ENCODE results near the gene IPO4.
"Not testable (repeated sequence)": the region's sequence is repeated elsewhere in the genome, so short reads cannot be mapped to it uniquely, and the experiment has no call there.

IPO4 gene

DNA sequence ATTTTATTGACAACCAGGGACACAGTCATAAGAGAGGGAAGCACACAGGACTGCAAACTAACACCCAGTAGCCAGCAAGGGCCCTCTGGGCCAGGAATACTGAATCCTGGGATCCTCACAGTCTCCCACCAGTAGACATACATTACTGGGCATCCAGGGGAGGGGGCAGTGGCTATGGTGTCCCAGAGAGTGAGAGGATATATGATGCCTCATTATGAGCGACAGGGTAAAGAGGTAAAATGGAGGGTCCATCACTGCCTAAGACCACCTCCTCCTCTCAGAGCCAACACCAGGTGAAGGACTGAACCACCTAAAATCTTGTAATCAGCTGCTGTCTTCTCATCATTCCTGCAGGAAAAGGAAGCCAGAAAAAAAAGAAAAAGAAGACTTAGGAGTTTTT lies 28.3 kb upstream of the IPO4 start:
- not testable (repeated sequence) for DNase-seq (ENCODE audit: low read depth)

DNA sequence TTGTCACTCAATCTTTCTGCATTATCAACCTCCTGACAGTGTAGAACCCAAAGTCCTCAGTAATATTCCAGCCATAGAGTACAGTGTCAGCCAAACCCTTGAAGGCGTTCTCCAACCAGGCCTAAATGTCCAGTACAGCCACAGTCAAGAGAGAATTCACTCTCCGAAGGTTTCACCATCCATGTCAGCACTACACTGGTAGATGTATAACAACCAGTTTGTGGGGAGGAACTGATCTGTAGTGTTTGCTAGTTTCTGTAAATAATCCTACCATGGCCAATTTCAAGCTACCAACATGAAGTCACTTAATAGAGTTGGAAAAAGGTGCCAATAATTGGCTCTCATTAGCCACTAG lies 27.7 kb upstream of the IPO4 start:
- no peak for DNase-seq (ENCODE audit: low read depth)

GRCh38 chr14:24215495-24216344 lies 27.1 kb upstream of the IPO4 start, which contains the start of gene MDP1:
MDP1 (minus strand) TSS chr14:24216066; CDS start chr14:24215955, 111 bp downstream.
- DNase-seq (ENCODE audit: low read depth), result peak; percentile 76

DNA sequence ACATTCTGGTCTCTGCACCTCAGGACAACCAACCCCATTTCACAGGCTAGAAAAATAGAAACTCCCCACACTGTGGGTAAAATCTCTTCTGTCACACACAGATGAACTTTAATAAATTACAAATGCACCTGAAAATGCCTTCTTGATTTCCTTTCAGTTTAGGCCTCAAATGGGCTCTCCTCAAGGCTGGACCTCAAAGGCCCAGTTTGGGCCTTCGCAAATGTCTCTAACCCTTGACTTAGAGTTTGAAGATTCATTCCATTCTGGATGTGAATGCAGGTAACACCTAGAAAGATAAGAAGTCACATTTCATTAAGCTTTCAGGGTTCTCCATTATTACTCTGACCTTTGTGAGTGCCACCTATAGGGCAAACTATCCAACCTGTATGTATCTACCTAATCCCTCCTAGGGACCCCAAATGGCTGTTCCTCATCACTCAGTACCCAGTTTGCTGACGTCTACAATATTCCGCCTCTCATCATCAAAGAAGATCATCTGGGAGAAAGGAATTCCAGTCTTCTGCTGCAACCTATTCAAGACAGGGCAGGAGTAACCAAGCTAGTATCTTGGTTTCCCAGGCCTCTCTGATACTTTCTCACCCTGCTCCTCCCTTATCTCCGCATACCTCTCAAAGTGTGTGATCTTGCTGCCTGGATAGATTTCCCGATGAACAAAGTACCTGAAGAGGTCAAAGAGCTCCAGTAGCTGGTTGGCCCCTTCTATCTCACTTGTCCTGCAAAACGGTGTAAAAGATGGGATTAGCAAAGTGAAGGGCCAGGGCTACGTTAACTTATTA lies 25.4 kb upstream of the IPO4 start:
- no peak for DNase-seq (ENCODE audit: low read depth)

- DNase-seq (ENCODE audit: low read depth), result peak; percentile 93
These were observed 24.6 kb upstream of the IPO4 start, which contains the start of gene CHMP4A for GRCh38 chr14:24212924-24213865. CHMP4A (minus strand) TSS chr14:24213488; CDS start chr14:24213439, 49 bp downstream.

DNA sequence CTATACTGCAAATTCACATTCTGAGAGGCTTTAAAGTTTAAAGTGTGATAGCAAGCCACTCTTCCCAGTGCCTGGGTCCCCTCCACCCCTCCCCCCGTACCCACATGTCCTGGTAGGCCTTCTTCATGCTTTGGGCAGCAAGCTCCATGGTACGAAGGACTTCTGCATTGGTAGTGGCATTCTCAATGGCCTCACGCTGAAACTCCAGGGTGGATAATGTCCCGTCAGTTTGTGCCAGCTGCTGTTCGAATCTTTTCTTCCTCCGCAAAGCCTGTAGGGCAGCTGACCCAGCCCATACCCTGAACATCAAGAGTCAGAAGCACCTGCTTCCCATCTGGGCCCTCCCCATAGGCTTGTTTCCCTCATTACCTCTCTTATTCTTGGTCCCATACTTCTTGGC lies 22.7 kb upstream of the IPO4 start:
- no peak for DNase-seq (ENCODE audit: low read depth)

GRCh38 chr14:24207625-24208024 lies 19.0 kb upstream of the IPO4 start:
- no peak for DNase-seq (ENCODE audit: low read depth)

DNA sequence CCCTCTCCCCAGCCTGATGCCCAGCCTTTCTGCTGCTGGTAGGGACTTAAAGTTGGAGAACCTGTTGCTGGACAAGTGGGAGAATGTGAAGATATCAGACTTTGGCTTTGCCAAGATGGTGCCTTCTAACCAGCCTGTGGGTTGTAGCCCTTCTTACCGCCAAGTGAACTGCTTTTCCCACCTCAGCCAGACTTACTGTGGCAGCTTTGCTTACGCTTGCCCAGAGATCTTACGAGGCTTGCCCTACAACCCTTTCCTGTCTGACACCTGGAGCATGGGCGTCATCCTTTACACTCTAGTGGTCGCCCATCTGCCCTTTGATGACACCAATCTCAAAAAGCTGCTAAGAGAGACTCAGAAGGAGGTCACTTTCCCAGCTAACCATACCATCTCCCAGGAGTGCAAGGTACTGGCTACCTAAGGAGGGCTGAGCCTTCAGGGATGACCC lies 18.5 kb upstream of the IPO4 start:
- DNase-seq (ENCODE audit: low read depth), result no peak

- DNase-seq (ENCODE audit: low read depth), result no peak
These were observed 17.9 kb upstream of the IPO4 start for GRCh38 chr14:24206260-24207103.

GRCh38 chr14:24204163-24205146 lies 15.8 kb upstream of the IPO4 start:
- no peak for DNase-seq (ENCODE audit: low read depth)

- not testable (repeated sequence) for DNase-seq (ENCODE audit: low read depth)
These were observed 14.8 kb upstream of the IPO4 start for GRCh38 chr14:24203249-24203886.

DNA sequence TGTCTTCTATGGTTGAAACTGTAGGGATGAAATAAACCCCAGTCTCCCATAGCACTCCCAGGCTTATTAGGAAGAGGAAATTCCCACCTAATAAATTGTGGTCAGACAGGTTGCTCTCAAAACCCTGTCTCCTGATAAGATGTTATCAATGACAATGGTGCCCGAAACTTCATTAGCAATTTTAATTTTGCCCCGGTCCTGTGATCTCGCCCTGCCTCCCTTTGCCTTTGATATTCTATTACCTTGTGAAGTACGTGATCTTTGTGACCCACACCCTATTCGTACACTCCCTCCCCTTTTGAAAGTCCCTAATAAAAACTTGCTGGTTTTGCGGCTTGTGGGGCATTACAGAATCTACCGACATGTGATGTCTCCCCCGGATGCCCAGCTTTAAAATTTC lies 13.9 kb upstream of the IPO4 start:
- DNase-seq (ENCODE audit: low read depth), result not testable (repeated sequence)

DNA sequence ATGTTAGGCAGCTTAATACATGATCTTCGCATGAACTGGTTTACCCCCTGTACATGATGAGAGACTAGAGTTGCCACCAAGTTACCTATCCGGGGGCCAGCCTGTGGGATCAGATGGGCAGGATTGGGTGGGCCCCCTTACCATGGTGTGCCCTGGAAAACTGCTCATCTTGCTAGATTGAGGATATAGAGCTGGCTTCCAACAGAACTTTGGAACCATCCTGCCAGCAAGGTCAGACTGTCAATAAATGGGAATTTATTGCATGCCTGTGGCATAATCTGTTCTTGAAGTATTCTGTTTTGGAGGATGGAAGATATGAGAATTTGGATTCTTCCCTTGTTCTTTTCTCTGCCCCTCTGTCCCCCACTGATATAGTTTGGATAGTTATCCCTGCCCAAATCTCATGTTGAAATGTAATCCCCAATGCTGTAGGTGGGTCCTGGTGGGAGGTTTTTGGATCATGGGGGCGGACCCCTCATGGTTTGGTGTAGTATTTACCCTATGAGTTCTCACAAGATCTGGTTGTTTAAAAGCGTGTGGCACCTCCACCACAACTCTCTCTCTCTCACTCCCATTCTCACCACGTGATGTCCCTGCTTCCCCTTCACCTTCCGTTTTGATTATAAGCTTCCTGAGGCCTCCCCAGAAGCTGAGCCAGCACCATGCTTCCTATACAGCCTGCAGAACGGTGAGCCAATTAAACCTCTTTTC lies 10.4 kb upstream of the IPO4 start:
- no peak for DNase-seq (ENCODE audit: low read depth)

DNA sequence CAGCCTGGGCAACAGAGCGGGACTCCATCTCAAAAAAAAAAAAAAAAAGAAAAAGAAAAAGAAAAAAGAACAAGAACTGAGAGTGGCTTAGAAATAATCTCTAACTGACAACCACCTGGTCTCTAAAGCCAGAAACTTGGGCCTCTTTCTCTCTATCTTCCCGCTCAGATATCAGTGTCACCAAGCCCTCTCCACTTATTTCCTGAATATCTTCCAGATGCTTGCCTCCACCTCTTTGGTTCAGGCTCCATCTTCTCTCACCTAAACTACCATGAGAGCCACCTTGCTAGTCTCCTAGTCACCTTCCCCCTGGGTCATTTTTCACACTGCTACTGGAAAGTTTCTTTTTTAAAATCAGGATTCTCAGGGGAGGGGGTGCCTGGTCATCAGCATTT lies 8.4 kb upstream of the IPO4 start:
- DNase-seq (ENCODE audit: low read depth), result no peak

DNA sequence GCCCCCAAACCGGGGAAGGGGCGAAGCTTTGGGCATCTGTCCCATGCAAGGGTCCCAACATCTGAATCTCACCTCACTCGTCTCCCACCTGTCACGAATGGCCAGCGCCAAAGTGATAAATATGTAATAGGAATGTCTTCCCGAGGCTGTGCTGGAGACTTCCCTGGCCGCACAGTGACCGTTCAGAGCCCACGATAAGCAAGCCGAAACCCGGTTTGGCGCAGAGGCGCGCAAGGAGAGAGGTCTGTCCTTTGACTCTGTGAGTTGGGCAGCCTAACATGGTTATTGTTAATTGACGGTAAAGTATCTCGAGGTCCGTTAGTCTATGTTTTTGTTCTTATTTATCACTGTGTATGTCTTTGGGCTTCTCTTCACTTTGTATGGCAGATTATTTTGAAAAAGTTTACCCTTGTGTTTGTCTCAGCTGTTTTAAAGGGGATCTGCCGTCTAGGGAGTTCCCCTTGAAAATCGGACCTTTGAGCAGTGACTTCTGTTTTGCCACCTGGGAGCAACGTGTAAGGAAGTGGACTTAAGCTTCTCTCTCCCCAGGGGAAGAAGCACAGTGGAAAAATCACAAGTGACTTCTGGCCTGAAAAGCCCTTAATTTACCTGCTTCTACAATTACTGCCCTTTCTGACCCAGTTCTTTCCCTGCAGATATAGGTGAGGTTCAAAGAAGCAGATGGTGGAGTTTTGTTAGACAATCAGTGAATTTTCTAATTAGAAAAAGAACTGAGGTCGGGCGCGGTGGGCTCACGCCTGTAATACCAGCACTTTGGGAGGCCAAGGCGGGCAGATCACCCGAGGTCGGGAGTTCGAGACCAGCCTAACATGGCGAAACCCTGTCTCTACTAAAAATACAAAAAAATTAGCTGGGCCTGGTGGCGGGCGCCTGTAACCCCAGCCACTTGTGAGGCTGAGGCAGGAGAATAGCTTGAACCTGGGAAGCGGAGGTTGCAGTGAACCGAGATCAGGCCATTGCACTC lies 7.7 kb upstream of the IPO4 start:
- no peak for DNase-seq (ENCODE audit: low read depth)

- DNase-seq (ENCODE audit: low read depth), result peak; percentile 75
These were observed 6.8 kb upstream of the IPO4 start, which contains the start of gene TM9SF1 for GRCh38 chr14:24195186-24196070. TM9SF1 (minus strand) TSS chr14:24195441; CDS start chr14:24195019, 422 bp downstream.

Measured in stimulated activated CD8-positive, alpha-beta memory T cell treated with anti-CD3 and anti-CD28 coated beads, Interleukin-12 subunit alpha, Interleukin-12 subunit beta, amount 100 ng/mL, for 1 hour (primary cell).